Suppressor macrophage (primary cell): ENCODE results near the gene KCNJ2.

Source experiments
- DNase-seq, 4 experiments: peaks; one replicate each; pipeline ENCODE4 v3.0.0-alpha.2; 2020 to 2022

The KCNJ2 gene

GRCh38 chr17:70205401-70205800 is 36.1 kb downstream of the KCNJ2 start:
- DNase-seq = peak; percentile 53 to 88 (median 70)

- DNase-seq = peak in 2 of 4 experiments; percentile 43 to 47
These were observed 37.2 kb downstream of the KCNJ2 start for GRCh38 chr17:70206361-70207010.

GRCh38 chr17:70207184-70207583 is 37.9 kb downstream of the KCNJ2 start:
- no peak for DNase-seq

- no peak for DNase-seq
These were observed 38.9 kb downstream of the KCNJ2 start for GRCh38 chr17:70208080-70208794.

- no peak for DNase-seq
These were observed 39.7 kb downstream of the KCNJ2 start for GRCh38 chr17:70208825-70209555.

GRCh38 chr17:70215656-70216055 is 46.3 kb downstream of the KCNJ2 start:
- DNase-seq = no peak

GRCh38 chr17:70217571-70217970 is 48.2 kb downstream of the KCNJ2 start:
- peak in 2 of 4 experiments; percentile 7 to 18 for DNase-seq

GRCh38 chr17:70225276-70225675 is 55.9 kb downstream of the KCNJ2 start:
- no peak for DNase-seq
